T-helper 2 cell treated with Interferon-gamma antibody and Interleukin-4, amounts not matched to agents 5 μg/mL and 100 μg/mL, for 36 hours (primary cell): ENCODE data around the gene LIX1.
"Not testable (repeated sequence)": the region's sequence is repeated elsewhere in the genome, so short reads cannot be mapped to it uniquely, and the experiment has no call there.

Experiments
- DNase-seq: peaks from one replicate; pipeline ENCODE4 v3.0.0; 2021; ENCODE audit warnings: low spot score
- H3K27ac Mint-ChIP-seq: one replicate; pipeline ENCODE4 v1.8.0; 2021; ENCODE audit warnings: mild to moderate bottlenecking, mixed read lengths
- H3K27me3 Mint-ChIP-seq: one replicate; pipeline ENCODE4 v1.8.0; 2021; ENCODE audit warnings: low read depth, mixed read lengths
- H3K36me3 Mint-ChIP-seq: one replicate; pipeline ENCODE4 v1.8.0; 2021; ENCODE audit warnings: low read depth, mixed read lengths
- H3K4me1 Mint-ChIP-seq: one replicate; pipeline ENCODE4 v1.8.0; 2021; ENCODE audit warnings: low read depth, mixed read lengths
- H3K4me3 Mint-ChIP-seq: one replicate; pipeline ENCODE4 v1.8.0; 2022; ENCODE audit warnings: mild to moderate bottlenecking, moderate library complexity, mixed read lengths
- H3K9me3 Mint-ChIP-seq: one replicate; pipeline ENCODE4 v1.8.0; 2021; ENCODE audit warnings: mixed read lengths

The LIX1 gene

DNA sequence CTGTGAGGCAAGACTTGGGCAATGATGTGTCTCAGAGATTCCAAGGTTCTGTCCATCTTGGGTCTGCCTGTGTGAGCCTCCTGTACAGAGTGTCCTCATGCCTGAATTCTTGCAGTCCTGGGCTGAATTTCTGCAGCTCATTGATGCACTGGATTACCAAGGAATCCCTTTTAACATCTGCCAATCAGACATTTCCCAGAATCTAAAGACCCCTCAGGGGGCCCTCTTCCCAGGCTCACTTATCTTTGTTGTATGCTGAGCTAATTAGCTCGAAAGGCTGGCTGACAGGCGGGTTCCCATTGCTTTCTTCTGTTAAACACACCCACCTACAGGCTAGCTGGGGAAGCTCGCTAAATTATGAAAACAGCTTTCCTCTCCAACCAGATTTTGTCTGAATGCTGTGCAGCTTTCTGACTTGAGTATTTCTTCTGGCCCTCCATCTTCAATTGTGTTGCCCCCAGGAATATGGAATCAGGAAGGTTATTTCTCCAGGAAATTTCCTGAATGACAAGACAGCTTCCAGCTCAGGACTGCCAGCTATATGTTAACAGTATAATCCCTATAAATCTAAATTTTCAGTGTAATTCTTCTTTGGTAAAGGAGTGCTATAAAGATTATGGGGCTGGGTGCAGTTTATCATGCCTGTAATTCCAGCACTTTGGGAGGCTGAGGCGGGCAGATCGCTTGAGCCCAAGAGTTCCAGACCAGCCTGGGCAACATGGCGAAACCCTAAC lies at the start of gene LIX1:
LIX1 (minus strand) TSS at position 91 of the 734 bp plus-strand sequence; CDS start at position 56, 35 bp downstream.
- no peak within 1 kb of the TSS for H3K4me3 Mint-ChIP-seq
- no peaks in the 10 kb centered on the region for H3K9me3 Mint-ChIP-seq
- DNase-seq = no peak
- H3K27me3 Mint-ChIP-seq = peaks cover 31% of the 10 kb centered on the region
- no peak within 1 kb of the TSS for H3K27ac Mint-ChIP-seq
- H3K4me1 Mint-ChIP-seq = peaks cover 6% of the 10 kb centered on the region
- no peaks in the 10 kb centered on the region for H3K36me3 Mint-ChIP-seq

- Mint-ChIP-seq H3K4me3 (no peak overlapping the region), H3K27ac (no peak overlapping the region), H3K36me3 (no peaks in the 10 kb centered on the region), H3K27me3 (peaks cover 11% of the 10 kb centered on the region), H3K9me3 (no peaks in the 10 kb centered on the region), H3K4me1 (peaks cover 6% of the 10 kb centered on the region)
- no peak for DNase-seq
Observed at GRCh38 chr5:97191893-97192292, 49.5 kb upstream of the LIX1 start.

DNA sequence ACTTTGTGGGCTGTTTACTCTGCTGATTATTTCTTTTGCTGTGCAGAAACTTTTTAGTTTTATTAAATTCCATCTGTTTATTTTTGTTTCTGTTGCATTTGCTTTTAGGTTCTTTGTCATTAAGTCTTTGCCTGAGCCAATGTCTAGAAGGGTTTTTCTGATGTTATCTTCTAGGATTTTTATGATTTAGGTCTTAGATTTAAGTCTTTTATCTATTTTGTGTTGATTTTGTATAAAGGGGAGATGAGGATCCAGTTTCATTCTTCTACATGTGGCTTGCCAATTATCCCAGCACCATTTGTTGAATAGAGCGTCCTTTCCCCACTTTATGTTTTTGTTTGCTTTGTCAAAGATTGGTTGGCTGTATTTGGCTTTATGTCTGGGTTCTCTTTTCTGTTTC lies 47.1 kb upstream of the LIX1 start:
- H3K27ac Mint-ChIP-seq, H3K4me3 Mint-ChIP-seq, H3K4me1 Mint-ChIP-seq, DNase-seq, H3K9me3 Mint-ChIP-seq, H3K36me3 Mint-ChIP-seq: not testable (repeated sequence)
- peaks cover 16% of the 10 kb centered on the region for H3K27me3 Mint-ChIP-seq

- Mint-ChIP-seq H3K27me3 (peaks cover 9% of the 10 kb centered on the region), H3K36me3 (peaks cover 20% of the 10 kb centered on the region), H3K4me3 (peak overlapping the region; percentile 87), H3K9me3 (peaks cover 5% of the 10 kb centered on the region), H3K4me1 (peaks cover 22% of the 10 kb centered on the region), H3K27ac (peak overlapping the region; percentile 100)
- no peak for DNase-seq
Observed at GRCh38 chr5:97183930-97184213, 41.5 kb upstream of the LIX1 start.

DNA sequence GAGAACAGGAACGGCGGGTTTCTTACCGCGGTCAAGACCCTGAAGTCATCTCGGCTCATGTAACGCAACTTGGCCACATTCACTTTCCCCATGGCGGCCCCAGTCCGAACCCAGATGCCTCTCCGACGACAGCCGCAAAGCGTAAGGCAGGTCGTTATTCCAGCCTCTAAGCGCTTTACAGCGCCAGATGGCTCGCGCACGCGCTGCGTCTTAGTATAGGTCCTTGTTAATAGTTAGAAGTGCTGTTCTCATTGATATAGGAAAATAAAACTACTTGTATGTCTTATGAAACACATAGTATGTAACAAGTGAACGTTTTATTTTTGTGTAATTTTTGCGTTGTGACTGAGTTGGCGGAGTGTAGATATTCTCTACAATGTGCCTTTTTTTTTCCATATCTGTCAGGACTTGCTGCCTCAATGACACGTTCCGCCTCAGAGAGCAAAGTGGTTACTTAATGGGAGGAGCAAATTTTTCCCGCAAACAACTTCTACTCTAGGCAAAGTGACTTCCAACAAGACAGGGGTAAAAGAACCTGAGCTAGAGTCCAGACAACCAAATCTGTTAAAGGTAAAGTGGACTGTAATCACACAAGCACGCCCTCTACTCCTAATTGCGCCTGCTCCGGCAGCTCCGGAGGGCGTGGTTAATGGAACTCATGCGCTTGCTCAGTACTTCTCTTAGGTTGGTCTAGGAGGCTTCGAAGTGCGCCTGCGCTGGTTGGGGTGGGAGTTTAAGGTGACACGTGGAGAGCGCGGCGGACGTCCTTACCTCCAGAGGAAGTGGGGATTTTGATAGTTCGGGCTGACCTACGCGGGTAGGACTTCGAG lies 40.9 kb upstream of the LIX1 start, which contains the start of gene RIOK2:
RIOK2 (minus strand) TSS at position 148 of the 830 bp plus-strand sequence; CDS start at position 92, 56 bp downstream.
- Mint-ChIP-seq H3K27ac (peak within 1 kb of the TSS; percentile 100), H3K9me3 (peaks cover 5% of the 10 kb centered on the region)

DNA sequence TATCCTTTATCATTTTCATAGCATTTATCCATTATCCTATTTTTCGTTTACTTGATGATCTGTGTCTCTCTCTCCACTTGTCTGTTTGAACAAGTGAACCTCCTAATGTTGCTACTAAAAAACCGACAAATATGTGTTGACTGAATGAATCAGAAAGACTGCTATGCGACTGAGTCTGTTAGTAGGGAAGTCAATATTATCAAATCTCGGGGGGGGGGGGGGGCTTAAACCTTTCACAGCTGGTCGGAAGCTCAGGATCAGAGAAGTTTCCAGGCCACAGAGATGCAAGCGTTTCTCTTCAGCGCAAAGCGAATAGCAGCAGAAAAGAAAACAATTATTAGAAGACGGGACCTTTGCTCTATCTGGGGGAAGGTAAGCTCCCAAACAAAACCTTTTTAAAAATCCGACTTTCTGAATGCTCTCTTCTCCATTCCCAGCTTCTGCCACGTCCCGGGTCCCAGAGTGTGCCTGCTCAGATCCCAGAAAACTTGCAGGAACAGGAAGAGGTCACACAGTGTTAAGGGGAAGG lies 40.2 kb upstream of the LIX1 start:
- H3K27me3 Mint-ChIP-seq = peaks cover 9% of the 10 kb centered on the region
- peaks cover 22% of the 10 kb centered on the region for H3K4me1 Mint-ChIP-seq
- H3K9me3 Mint-ChIP-seq = peaks cover 5% of the 10 kb centered on the region
- peak overlapping the region; percentile 100 for H3K27ac Mint-ChIP-seq
- DNase-seq = no peak
- peaks cover 30% of the 10 kb centered on the region for H3K36me3 Mint-ChIP-seq
- H3K4me3 Mint-ChIP-seq = peak overlapping the region; percentile 87

More for the DNA sequence above, 40.9 kb upstream of the LIX1 start, which contains the start of gene RIOK2:
- Mint-ChIP-seq H3K4me1 (peaks cover 22% of the 10 kb centered on the region), H3K36me3 (peaks cover 25% of the 10 kb centered on the region), H3K4me3 (peak within 1 kb of the TSS; percentile 87), H3K27me3 (peaks cover 9% of the 10 kb centered on the region)
- DNase-seq = peak; percentile 92

DNA sequence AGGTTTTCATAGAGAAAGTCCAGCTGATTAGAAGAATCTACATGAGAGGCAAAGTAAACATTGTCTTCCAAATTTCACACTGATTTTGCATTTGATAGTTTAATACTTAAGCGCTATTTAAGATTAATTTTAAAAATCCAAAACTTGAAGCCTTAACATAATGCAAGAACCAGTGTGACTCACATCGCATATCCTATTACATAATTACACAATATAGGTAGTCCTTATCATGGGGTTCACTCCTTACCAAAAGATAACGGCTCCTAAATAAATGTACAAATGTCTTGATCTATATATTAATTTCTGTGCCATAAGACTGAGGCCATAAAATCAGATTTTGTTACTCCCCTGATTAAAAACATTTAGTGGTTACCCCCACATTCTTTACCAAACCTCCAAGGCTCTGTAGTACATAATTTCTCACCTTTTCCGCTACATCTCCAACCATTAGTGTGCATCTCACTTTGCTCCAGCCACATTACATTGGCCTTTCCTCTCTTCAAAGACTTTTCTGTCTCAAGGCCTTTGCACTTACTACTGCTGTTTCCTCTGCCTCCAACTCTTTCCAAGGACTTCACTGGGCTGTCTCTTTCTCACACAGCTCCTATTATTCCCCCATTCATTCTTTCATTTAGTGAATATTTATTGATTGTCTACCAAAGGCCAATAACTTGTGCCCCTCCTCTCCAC lies 39.6 kb upstream of the LIX1 start:
- Mint-ChIP-seq H3K36me3 (peaks cover 30% of the 10 kb centered on the region), H3K4me1 (peaks cover 22% of the 10 kb centered on the region), H3K27me3 (peaks cover 9% of the 10 kb centered on the region), H3K9me3 (peaks cover 5% of the 10 kb centered on the region), H3K4me3 (peak overlapping the region; percentile 87), H3K27ac (peak overlapping the region; percentile 100)
- no peak for DNase-seq

GRCh38 chr5:97179457-97179856 lies 37.0 kb upstream of the LIX1 start:
- Mint-ChIP-seq H3K36me3 (peaks cover 40% of the 10 kb centered on the region), H3K4me1 (peaks cover 19% of the 10 kb centered on the region)
- DNase-seq, H3K4me3 Mint-ChIP-seq, H3K27me3 Mint-ChIP-seq, H3K9me3 Mint-ChIP-seq, H3K27ac Mint-ChIP-seq: not testable (repeated sequence)

GRCh38 chr5:97172227-97172626 lies 29.8 kb upstream of the LIX1 start:
- H3K9me3 Mint-ChIP-seq = no peaks in the 10 kb centered on the region
- H3K36me3 Mint-ChIP-seq = peaks cover 49% of the 10 kb centered on the region
- H3K4me3 Mint-ChIP-seq = no peak overlapping the region
- peaks cover 8% of the 10 kb centered on the region for H3K4me1 Mint-ChIP-seq
- DNase-seq = no peak
- no peaks in the 10 kb centered on the region for H3K27me3 Mint-ChIP-seq
- H3K27ac Mint-ChIP-seq = no peak overlapping the region

- Mint-ChIP-seq H3K4me1 (peaks cover 8% of the 10 kb centered on the region), H3K36me3 (peaks cover 47% of the 10 kb centered on the region), H3K4me3 (no peak overlapping the region), H3K9me3 (no peaks in the 10 kb centered on the region), H3K27me3 (no peaks in the 10 kb centered on the region), H3K27ac (no peak overlapping the region)
- DNase-seq = no peak
Observed at GRCh38 chr5:97171703-97172102, 29.3 kb upstream of the LIX1 start.

DNA sequence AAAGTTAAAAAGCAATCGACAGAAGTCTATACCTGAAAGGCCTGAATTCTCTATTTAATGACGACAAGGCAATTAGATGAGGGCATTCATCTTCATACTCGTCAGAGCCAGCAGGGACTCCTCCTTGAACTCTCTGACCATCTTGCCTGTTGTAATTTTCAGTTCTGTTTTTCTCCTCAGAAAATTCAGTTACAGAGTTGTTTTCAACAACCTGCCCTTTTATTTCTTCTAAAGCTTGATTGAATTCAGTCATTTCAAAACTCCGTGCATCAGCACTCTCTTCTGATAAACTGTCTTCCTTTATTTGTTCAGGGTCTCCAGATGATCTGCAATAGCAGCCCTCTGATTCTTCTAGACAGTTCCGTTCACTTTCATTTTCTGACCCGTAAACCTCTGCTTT lies 25.0 kb upstream of the LIX1 start:
- peak overlapping the region; percentile 74 for H3K4me3 Mint-ChIP-seq
- H3K9me3 Mint-ChIP-seq = no peaks in the 10 kb centered on the region
- peaks cover 50% of the 10 kb centered on the region for H3K36me3 Mint-ChIP-seq
- no peaks in the 10 kb centered on the region for H3K27me3 Mint-ChIP-seq
- DNase-seq = no peak
- peaks cover 15% of the 10 kb centered on the region for H3K4me1 Mint-ChIP-seq
- H3K27ac Mint-ChIP-seq = peak overlapping the region; percentile 89

- no peaks in the 10 kb centered on the region for H3K9me3 Mint-ChIP-seq
- no peaks in the 10 kb centered on the region for H3K27me3 Mint-ChIP-seq
- H3K4me3 Mint-ChIP-seq = no peak overlapping the region
- peaks cover 42% of the 10 kb centered on the region for H3K36me3 Mint-ChIP-seq
- H3K27ac Mint-ChIP-seq = no peak overlapping the region
- DNase-seq = no peak
- H3K4me1 Mint-ChIP-seq = peaks cover 19% of the 10 kb centered on the region
Observed at GRCh38 chr5:97165726-97166125, 23.3 kb upstream of the LIX1 start.

DNA sequence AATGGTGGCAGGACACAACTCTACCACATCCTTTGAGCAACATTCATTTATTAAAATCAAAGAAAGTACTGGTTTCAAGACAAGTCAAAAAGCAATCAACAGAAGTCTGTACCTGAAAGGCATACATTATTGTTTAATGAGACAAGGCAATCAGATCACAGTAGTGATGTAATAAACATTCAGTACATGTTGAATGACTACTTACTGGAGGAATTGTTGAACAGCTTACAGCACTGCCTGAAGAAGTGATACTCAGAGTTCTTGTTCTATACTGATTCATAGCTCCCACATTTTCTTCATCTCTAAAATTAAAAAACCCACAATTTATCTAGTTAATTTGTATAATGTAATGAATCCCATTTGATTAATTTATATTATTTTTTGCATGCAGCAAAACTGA lies 22.4 kb upstream of the LIX1 start:
- no peak for DNase-seq
- H3K9me3 Mint-ChIP-seq = no peaks in the 10 kb centered on the region
- no peaks in the 10 kb centered on the region for H3K27me3 Mint-ChIP-seq
- H3K4me1 Mint-ChIP-seq = peaks cover 19% of the 10 kb centered on the region
- no peak overlapping the region for H3K4me3 Mint-ChIP-seq
- H3K27ac Mint-ChIP-seq = peak overlapping the region; percentile 26
- peaks cover 43% of the 10 kb centered on the region for H3K36me3 Mint-ChIP-seq
